HEK293 (cell line): Measurements from ENCODE around the gene C1orf167.

Source experiments
- CTCF ChIA-PET: fragments of 350-600 bp; formaldehyde crosslinking; extraction: SDS; loops from one replicate; lab custom pipeline; 2021; ENCODE audit warnings: antibody characterized with exemption; lab: Yijun Ruan, JAX
- POLR2A ChIA-PET: fragments of 300-600 bp; formaldehyde crosslinking; extraction: SDS; loops from one replicate; lab custom pipeline; 2020; ENCODE audit warnings: antibody characterized with exemption, inconsistent platforms; lab: Yijun Ruan, JAX
- H3K27ac ChIP-seq: fragments of 200-500 bp; sonication (Bioruptor generic); 2 replicates; pipeline ENCODE4 v1.5.1; 2014; ENCODE audit warnings: low read depth, low read length, control low read depth, inconsistent platforms; ENCODE audit errors: extremely low read depth
- H3K36me3 ChIP-seq, 2 experiments: fragments of 200-500 bp in 1 of 2; sonication (Bioruptor generic) in 1 of 2; 1 replicate in 1 of 2; 2 replicates in 1 of 2; pipeline ENCODE4 v1.5.1; 2014 to 2017; ENCODE audit warnings: inconsistent platforms in 2 of 2, low read length in 2 of 2; ENCODE audit not compliant: control insufficient read depth in 2 of 2, insufficient read depth in 1 of 2
- H3K4me1 ChIP-seq: fragments of 200-500 bp; sonication (Bioruptor generic); 2 replicates; pipeline ENCODE4 v1.5.1; 2014; ENCODE audit warnings: mild to moderate bottlenecking, low read length, inconsistent platforms; ENCODE audit not compliant: control insufficient read depth, insufficient read depth
- H3K4me3 ChIP-seq: 2 replicates; pipeline ENCODE4 v1.5.1; 2011; ENCODE audit warnings: low read depth, mild to moderate bottlenecking, control low read depth, low read length, moderate library complexity
- H3K9me3 ChIP-seq: fragments of 200-500 bp; sonication (Bioruptor generic); 2 replicates; pipeline ENCODE4 v1.5.1; 2014; ENCODE audit warnings: low read depth, low read length, inconsistent platforms; ENCODE audit not compliant: control insufficient read depth, insufficient read depth
- KLF1 ChIP-seq: fragments of 450-650 bp; formaldehyde crosslinking; IDR thresholded peaks from 2 replicates; pipeline ENCODE4 v1.5.1; 2016; ENCODE audit warnings: missing biosample characterization, missing genetic modification characterization
- SALL2 ChIP-seq: fragments of 450-650 bp; formaldehyde crosslinking; IDR thresholded peaks from 2 replicates; pipeline ENCODE4 v1.5.0; 2017; ENCODE audit warnings: missing biosample characterization, mild to moderate bottlenecking, missing genetic modification characterization, borderline replicate concordance
- WT1 ChIP-seq: fragments of 450-650 bp; formaldehyde crosslinking; IDR thresholded peaks from 2 replicates; pipeline ENCODE4 v1.5.1; 2016; ENCODE audit warnings: missing biosample characterization, missing genetic modification characterization
- ZBTB20 ChIP-seq: fragments of 450-650 bp; formaldehyde crosslinking; IDR thresholded peaks from 2 replicates; pipeline ENCODE4 v1.5.1; 2016; ENCODE audit warnings: missing biosample characterization, missing genetic modification characterization
- ZNF10 ChIP-seq: fragments of 450-650 bp; formaldehyde crosslinking; IDR thresholded peaks from 2 replicates; pipeline ENCODE4 v1.5.1; 2017; ENCODE audit warnings: missing biosample characterization, missing genetic modification characterization
- ZNF112 ChIP-seq: fragments of 450-650 bp; formaldehyde crosslinking; IDR thresholded peaks from 2 replicates; pipeline ENCODE4 v1.5.0; 2017; ENCODE audit warnings: missing biosample characterization, missing genetic modification characterization
- ZNF121 ChIP-seq: fragments of 450-650 bp; formaldehyde crosslinking; IDR thresholded peaks from 2 replicates; pipeline ENCODE4 v1.5.1; 2016; ENCODE audit warnings: missing biosample characterization, missing genetic modification characterization
- ZNF2 ChIP-seq: fragments of 450-650 bp; formaldehyde crosslinking; IDR thresholded peaks from 2 replicates; pipeline ENCODE4 v1.5.1; 2016; ENCODE audit warnings: missing biosample characterization, missing genetic modification characterization
- ZNF341 ChIP-seq: fragments of 450-650 bp; formaldehyde crosslinking; IDR thresholded peaks from 2 replicates; pipeline ENCODE4; 2016; ENCODE audit warnings: low read depth, missing biosample characterization, missing genetic modification characterization
- ZNF394 ChIP-seq: fragments of 450-650 bp; formaldehyde crosslinking; IDR thresholded peaks from 2 replicates; pipeline ENCODE4 v1.5.1; 2016; ENCODE audit warnings: missing biosample characterization, missing genetic modification characterization, mild to moderate bottlenecking, moderate library complexity, borderline replicate concordance
- ZNF777 ChIP-seq: fragments of 450-650 bp; formaldehyde crosslinking; IDR thresholded peaks from 2 replicates; pipeline ENCODE4 v1.5.1; 2017; ENCODE audit warnings: missing biosample characterization, missing genetic modification characterization, borderline replicate concordance
- TF ChIP-seq, protein P1 (sequence below): fragments of 450-650 bp; formaldehyde crosslinking; IDR thresholded peaks from 2 replicates; pipeline ENCODE4; 2016; ENCODE audit warnings: missing biosample characterization, missing genetic modification characterization
- TF ChIP-seq, protein P2 (sequence below): fragments of 450-650 bp; formaldehyde crosslinking; IDR thresholded peaks from 2 replicates; pipeline ENCODE4 v1.5.1; 2016; ENCODE audit warnings: missing biosample characterization, missing genetic modification characterization
- TF ChIP-seq, protein P3 (sequence below): fragments of 450-650 bp; formaldehyde crosslinking; IDR thresholded peaks from 2 replicates; pipeline ENCODE4 v1.5.1; 2016; ENCODE audit warnings: missing biosample characterization, missing genetic modification characterization

Gene C1orf167

DNA sequence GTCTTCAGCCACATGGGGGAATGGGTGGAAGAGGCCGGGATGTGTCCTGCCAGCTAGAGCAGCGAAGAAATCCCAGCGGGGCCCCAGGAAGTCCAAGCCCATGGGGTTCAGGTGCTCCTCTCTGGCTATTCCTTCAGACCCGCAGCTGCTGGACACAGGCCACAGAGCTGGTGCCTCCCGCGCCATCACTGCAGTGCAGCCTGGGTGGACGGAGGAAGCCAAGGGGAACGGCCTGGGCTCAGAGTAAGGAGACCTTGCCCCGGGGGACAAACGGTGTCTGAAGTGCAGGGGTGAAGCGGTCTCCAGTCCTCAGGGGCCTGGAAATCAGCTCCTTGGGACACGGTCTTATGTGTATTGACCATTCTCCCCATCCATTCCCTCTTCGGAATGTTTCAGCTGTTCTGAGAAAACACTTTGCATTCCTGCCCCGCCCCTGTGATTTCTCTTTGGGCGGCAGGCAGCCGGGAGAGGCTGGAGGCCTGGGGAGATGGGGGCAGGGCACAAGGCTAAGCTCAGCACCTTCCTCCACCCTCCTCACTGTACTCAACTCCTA is 25.3 kb downstream of the C1orf167 start:
- peaks cover 0 to 23% of the 10 kb centered on the region in 2 experiments; a peak in 1 of 3 replicates for H3K36me3 ChIP-seq
- H3K9me3 ChIP-seq = no peaks in the 10 kb centered on the region
- POLR2A ChIA-PET = interaction anchor here (0.6 to 1.4 kb wide), 3 partner anchors 16 to 1970 kb away, joined by 5 to 9 read pairs (median 6); partner anchors contain the start of genes CLCN6 and MTHFR
- TF ChIP-seq, protein P1, sequence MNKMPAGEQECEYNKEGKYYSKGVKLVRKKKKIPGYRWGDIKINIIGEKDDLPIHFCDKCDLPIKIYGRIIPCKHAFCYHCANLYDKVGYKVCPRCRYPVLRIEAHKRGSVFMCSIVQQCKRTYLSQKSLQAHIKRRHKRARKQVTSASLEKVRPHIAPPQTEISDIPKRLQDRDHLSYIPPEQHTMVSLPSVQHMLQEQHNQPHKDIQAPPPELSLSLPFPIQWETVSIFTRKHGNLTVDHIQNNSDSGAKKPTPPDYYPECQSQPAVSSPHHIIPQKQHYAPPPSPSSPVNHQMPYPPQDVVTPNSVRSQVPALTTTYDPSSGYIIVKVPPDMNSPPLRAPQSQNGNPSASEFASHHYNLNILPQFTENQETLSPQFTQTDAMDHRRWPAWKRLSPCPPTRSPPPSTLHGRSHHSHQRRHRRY (tag by site-specific recombination) = no peak
- TF ChIP-seq ZNF777 = no peak
- no peak for TF ChIP-seq ZNF2 (tag by site-specific recombination)
- TF ChIP-seq KLF1 (tag by site-specific recombination) = 0 out of 2 replicates have a peak, but pooled peaks have one; percentile 39
- no peak for TF ChIP-seq WT1 (tag by site-specific recombination)
- TF ChIP-seq, protein P2, sequence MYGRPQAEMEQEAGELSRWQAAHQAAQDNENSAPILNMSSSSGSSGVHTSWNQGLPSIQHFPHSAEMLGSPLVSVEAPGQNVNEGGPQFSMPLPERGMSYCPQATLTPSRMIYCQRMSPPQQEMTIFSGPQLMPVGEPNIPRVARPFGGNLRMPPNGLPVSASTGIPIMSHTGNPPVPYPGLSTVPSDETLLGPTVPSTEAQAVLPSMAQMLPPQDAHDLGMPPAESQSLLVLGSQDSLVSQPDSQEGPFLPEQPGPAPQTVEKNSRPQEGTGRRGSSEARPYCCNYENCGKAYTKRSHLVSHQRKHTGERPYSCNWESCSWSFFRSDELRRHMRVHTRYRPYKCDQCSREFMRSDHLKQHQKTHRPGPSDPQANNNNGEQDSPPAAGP (tag by site-specific recombination) = no peak
- peak; percentile 51 for TF ChIP-seq ZNF341 (tag by site-specific recombination)
- TF ChIP-seq, all 188 proteins: peak for 2
- H3K4me1 ChIP-seq = no peaks in the 10 kb centered on the region
- CTCF ChIA-PET = interaction anchor here (0.6 to 1.4 kb wide), 7 partner anchors 16 to 179 kb away, joined by 3 to 5 read pairs (median 3); no protein-coding TSS in a partner anchor
- H3K27ac ChIP-seq = no peak overlapping the region
- no peak overlapping the region for H3K4me3 ChIP-seq

DNA sequence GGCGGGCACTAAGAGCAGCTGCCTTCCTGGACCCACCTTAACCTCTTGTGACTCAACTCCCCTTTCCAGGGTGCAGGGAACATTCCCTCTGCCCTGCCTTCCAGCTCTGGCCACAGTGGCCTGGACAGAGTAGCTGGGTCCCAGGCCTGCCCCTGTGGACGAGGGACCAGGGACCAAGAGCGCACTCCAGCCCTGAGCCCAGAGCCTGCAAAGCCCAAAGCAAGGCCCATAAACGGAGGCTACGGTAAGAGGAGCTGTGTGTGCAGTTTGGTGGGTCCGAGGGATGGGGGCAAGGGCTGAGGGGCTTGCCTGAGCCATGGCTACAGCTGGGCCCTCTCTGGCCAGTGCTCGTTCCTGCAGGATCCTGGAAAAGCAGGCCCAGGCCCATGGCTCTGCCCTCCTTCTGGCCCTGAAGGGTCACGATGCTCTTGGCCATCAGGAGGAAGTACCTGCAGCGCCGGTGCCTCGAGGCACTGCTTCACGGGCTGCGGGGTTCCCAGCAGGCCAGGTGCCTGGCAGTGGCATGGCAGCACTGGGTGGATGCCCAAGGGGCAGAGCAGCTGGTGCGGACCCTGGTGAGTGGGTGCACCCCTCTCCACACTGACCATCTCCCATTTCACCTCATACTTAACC is 25.9 kb downstream of the C1orf167 start:
- ChIA-PET CTCF (interaction anchor here (0.6 to 1.4 kb wide), 6 partner anchors 16 to 239 kb away, joined by 3 to 4 read pairs (median 3); no protein-coding TSS in a partner anchor), POLR2A (interaction anchor here (0.6 to 1.4 kb wide), 3 partner anchors 15 to 1969 kb away, joined by 5 to 9 read pairs (median 6); partner anchors contain the start of genes CLCN6 and MTHFR)
- H3K27ac ChIP-seq = no peak overlapping the region

DNA sequence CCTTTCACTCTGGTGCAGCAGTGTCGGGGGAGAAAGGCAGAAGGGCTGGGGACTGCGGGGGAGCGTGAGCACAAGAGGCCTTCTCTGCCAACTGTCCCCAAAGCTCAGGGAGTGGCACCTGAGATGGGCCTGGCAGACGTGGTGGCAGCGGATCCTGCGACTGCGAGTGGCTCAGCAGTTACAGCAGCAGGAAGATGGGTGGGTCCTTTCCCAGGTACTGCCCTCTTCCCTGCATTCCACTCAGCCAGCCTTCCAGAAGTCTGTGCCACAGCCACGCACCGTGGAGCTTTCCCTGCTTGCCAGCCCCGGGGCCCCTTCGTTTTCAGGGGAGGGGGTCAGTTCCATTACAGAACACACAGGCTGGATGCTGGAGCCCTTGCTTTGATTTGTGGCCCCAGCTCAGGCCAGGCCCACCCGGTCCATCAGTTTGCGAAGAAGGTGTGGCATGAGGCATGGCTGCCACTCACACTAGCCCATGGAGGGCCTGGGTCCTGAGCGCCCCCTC is 26.6 kb downstream of the C1orf167 start:
- ChIA-PET POLR2A (no interaction called here), CTCF (interaction anchor here (0.5 to 1.4 kb wide), 4 partner anchors 10 to 238 kb away, joined by 3 to 4 read pairs (median 3); no protein-coding TSS in a partner anchor)
- H3K4me3 ChIP-seq = no peak overlapping the region
- H3K27ac ChIP-seq = no peak overlapping the region
- H3K9me3 ChIP-seq = no peaks in the 10 kb centered on the region
- no peak for TF ChIP-seq ZNF112 (tag by site-specific recombination)
- TF ChIP-seq ZBTB20 (tag by site-specific recombination) = 0 out of 2 replicates have a peak, but pooled peaks have one; percentile 6
- no peak for TF ChIP-seq ZNF10
- no peak for TF ChIP-seq SALL2 (tag by site-specific recombination)
- no peak for TF ChIP-seq ZNF394
- no peak for TF ChIP-seq WT1 (tag by site-specific recombination)
- H3K36me3 ChIP-seq = peaks cover 0 to 31% of the 10 kb centered on the region in 2 experiments; a peak in 1 of 3 replicates
- H3K4me1 ChIP-seq = no peaks in the 10 kb centered on the region

More for the DNA sequence above, 25.9 kb downstream of the C1orf167 start:
- Histone ChIP-seq H3K4me1 (no peaks in the 10 kb centered on the region), H3K9me3 (no peaks in the 10 kb centered on the region), H3K36me3 (peaks cover 0 to 29% of the 10 kb centered on the region in 2 experiments; a peak in 1 of 3 replicates), H3K4me3 (no peak overlapping the region)
- TF ChIP-seq, protein P3, sequence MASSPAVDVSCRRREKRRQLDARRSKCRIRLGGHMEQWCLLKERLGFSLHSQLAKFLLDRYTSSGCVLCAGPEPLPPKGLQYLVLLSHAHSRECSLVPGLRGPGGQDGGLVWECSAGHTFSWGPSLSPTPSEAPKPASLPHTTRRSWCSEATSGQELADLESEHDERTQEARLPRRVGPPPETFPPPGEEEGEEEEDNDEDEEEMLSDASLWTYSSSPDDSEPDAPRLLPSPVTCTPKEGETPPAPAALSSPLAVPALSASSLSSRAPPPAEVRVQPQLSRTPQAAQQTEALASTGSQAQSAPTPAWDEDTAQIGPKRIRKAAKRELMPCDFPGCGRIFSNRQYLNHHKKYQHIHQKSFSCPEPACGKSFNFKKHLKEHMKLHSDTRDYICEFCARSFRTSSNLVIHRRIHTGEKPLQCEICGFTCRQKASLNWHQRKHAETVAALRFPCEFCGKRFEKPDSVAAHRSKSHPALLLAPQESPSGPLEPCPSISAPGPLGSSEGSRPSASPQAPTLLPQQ (tag by site-specific recombination) = no peak
- peak; percentile 29; the same call in 1 of the 2 replicates for TF ChIP-seq ZNF121 (tag by site-specific recombination)
